GM18507 (cell line): ENCODE measurements around the gene BEAN1.
"Not testable (repeated sequence)": the region's sequence is repeated elsewhere in the genome, so short reads cannot be mapped to it uniquely, and the experiment has no call there.

ENCODE experiments used
- DNase-seq: peaks from one replicate; pipeline ENCODE4 v3.0.0; 2011; ENCODE audit warnings: low read depth; ENCODE audit not compliant: insufficient read length; ENCODE audit errors: extremely low spot score
- FAIRE-seq: peaks from 2 replicates; lab custom pipeline; 2011; peaks lifted over from hg19 to GRCh38; lab: Jason Lieb, UNC

BEAN1 gene

DNA sequence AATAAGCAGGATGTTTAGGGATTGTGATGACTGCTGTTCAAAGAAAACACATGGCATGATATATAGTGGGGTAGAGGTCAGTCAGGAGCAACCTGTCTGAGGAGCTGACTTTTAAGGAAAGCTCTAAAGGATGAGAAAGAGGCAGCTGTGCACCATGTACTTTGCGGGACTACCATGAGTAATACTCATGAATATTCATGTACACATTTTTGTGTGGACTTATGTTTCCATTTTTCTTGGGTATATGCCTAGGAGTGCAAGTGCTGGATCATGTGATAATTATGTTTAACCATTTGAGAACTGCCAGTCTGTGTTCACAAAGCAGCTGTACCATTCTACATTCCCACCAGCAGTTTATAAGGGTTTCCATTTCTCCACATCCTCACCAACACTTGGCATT is 35.8 kb downstream of the BEAN1 start:
- no peak for DNase-seq
- no peak for FAIRE-seq

DNA sequence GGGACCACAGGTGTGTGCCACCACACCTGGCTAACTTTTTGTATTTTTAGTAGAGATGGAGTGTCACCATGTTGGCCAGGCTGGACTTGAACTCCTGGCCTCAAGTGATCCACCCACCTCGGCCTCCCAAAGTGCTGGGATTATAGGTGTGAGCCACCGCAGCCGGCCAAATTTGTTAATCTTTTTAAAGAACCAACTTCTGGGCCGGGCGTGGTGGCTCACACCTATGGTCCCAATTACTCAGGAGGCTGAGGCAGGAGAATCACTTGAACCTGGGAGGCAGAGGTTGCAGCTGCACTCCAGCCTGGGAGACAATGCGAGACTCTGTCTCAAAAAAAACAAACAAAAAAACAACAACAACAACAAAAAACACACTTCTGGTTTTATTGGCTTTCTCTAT is 38.9 kb downstream of the BEAN1 start:
- not testable (repeated sequence) for DNase-seq

DNA sequence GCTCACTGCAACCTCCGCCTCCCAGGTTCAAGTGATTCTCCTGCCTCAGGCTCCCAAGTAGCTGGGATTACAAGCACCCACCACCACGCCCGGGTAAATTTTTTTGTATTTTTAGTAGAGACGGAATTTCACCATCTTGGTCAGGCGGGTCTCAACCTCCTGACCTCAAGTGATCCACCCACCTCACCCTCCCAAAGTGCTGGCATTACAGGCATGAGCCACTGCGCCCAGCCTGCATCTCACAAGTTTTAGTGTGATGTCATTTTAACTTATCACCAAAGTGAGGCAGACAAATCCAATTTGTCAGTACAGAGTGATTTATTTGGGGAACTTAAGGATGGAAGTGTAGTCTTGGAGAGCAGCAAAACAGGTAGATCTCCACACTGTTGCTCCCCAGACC is 39.5 kb downstream of the BEAN1 start:
- FAIRE-seq, result not testable (repeated sequence)

More for the DNA sequence above, 38.9 kb downstream of the BEAN1 start:
- FAIRE-seq, result not testable (repeated sequence)

DNA sequence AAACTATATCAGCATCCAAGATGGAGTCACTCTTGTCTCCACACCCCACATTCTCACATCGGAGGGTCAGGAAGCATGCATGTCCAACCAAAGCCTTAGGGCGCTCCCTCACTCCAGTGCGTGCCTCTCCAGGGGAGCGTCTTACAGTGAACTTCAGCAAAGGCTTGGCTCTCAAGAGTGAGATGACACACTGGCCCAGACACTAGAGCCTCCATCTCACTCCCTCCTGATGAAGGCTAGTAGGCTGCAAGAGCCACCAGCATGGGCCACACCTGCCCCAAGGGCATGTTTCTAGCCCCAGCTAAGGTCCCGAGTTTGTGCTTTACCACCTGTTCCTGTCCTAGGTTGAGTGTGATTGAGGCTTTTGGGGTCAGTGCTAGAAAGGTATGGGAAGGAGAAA is 40.5 kb downstream of the BEAN1 start:
- DNase-seq (no peak), FAIRE-seq (no peak)

More for the DNA sequence above, 39.5 kb downstream of the BEAN1 start:
- DNase-seq, result not testable (repeated sequence)

DNA sequence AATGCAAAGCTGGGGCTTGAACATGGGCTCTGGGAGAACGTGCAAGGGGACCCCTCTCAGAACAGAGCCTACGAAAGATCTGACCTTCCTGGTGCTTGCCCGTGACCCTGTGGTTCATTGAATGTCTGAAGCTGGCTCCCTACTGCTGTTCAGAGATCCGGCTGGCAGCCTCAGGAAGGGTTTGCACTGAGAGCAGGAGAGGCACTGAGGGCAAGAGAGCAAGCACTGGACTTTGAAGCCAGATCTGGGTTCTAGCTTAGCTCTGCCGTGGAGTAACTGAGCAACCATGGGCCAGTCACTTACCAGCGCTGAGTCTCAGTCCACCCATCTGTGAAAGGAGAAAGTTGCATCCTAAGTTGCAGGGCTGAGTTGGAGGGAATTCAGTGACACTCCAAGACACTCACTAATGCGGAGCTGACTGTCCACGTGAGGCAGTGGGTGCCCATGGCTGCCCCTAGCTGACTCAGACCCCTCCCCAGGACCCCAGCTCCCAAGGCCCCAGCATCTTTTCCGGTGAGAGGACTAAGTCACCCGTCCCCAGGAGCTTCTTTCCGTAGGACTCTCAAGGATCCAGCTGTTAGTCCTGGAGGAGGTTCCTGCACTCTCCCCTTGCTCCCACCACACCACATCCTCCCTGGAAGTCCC is 41.3 kb downstream of the BEAN1 start:
- FAIRE-seq, result no peak

DNA sequence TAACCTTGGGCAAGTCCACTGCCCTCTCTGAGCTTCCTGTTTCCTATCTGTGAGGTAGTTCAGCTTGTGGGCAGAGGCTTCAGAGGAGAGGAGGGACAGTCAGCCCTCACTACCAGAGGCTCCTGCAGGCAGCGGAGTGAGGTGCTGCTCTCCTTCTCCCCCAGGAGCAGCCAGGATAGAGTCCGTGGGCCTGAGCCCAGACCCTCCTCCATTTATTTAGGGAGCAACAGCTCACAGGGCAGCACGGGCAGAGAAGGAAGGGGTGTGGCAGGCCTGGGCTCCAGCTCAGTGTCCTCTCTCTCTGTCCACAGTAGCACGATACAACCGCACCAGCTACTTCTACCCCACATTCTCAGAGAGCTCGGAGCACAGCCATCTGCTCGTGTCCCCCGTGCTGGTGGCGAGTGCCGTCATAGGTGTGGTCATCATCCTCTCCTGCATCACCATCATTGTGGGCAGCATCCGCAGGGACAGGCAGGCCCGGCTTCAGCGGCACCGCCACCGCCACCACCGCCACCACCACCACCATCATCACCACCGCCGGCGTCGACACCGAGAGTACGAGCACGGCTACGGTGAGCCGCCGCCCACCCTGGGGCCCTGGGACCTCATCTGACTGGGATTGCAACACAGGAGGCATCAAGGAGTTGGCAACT is 42.3 kb downstream of the BEAN1 start:
- FAIRE-seq, result no peak
- DNase-seq, result no peak

More for the DNA sequence above, 41.3 kb downstream of the BEAN1 start:
- DNase-seq, result no peak

DNA sequence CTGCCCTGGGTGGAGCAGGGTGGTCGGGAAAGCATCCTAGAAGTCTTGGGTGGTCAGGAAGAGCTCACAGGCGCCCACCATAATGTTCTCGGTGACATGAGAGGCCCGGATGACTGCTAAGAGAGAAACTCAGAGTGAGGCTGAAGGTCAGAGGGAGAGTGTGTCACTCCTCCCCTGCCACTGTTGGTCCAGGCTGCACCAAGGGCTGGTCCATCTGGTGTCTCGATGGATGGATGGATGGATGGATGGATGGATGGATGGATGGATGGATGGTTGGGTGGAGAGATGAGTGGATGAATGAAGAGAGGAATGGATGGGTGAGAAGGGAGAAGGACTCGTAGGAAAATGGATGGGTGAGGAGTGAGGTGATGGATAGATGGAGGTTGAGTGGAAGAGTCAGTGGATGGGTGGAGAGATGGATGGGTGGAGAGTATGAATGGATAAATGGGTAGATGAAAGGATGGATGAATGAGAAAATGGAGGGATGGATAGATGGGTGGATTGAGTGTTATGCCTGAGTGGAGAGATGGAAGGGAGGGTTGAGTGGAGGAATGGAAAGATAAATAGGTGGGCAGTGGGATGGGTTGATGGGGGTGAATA is 43.0 kb downstream of the BEAN1 start:
- DNase-seq (no peak), FAIRE-seq (no peak)

DNA sequence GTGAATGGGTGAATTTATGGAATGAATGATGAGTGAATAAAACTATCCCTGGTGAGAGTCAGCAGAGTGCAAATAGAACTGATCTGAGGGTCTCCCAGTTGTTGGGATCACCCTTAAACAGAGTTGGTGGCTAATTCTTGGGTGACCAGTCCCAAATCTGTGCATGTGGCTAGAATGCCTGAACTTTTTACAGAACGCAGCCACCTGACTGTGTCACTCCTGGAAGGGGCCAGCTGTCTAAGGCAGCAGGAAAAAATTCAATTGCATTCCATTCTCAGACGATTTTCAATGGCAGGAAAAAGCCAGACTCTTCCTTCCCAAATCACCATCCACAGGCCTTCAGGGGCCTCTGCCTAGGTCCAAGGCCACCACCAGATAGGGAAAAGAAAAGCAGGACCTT is 43.5 kb downstream of the BEAN1 start:
- FAIRE-seq, result no peak
- no peak for DNase-seq

DNA sequence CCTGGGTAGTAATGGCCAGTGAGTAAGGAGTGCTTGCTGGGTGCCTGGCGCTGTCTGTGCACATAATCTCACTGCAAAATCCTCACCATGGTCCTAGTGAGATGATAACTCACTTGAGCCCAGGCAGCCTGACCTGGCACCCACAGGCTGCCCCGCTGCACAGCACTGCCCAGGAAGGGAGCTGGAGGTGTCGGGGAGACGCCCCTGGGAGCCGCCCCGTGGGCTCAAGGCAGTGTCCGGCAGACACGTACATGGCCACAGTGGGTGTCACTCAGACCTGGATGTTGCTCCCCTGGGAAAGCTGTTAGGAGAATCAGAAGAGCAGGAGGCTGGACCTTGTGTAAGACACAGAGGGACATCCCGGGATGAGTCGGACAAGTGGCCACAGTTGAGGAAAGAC is 44.2 kb downstream of the BEAN1 start:
- DNase-seq, result no peak
- no peak for FAIRE-seq

DNA sequence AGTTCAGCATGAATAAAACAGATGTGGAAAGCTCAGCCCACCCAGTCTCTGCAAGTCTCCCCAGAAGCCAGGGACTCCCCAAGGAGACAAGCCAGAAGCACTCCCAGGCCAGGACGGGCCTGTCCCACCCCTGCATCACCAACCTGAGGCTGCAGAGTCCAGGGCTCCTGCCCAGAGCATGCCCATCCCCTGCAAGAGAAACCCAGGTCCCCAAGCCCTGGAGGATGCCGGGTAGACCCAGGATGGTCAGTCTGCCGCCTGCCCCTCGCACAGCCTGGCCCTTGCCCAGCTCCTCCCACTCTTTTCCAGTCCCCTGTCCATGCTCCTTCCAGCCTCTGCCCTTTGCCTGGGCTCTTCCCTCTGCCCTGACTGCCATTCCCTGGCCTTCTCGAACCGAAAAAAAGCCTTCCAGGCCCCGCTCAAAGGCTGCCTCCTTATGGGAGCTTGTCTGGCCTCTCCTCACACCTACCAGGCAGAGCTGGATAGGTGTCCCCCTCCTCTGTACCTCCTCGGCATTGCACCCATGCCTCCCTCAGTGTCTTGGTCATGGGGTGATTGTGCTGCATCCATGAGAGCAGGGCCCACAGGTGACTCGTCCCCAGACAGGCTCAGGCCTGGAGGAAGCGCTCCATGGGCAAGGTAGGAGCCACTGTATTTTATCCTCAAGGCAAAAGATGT is 44.8 kb downstream of the BEAN1 start:
- FAIRE-seq, result no peak

DNA sequence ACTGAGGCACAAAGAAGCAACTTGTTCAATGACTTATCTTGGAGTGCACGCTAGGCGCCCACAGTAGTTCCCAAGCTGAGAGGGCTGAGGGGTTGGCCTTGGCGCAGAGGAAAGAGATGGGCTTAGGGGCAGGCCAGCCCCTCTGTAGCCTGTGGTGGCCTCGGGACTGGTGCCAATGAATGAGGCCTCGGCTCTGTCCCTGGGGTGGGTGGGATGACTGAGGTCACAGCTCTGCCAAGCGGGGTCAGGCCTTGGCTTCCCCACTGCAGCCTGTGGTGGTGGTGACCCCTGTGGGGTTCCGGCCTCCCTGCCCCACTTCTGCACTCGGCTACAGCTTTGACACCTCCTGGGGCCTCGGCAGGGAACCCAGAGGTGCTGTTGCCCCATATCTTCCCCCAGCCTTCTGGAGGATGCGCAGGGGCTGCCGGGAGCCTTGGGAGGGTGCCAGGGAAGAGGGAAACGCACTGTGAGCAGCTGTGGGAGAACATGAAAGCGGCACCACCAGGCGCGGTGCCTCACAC is 46.0 kb downstream of the BEAN1 start:
- FAIRE-seq (no peak), DNase-seq (no peak)

More for the DNA sequence above, 44.8 kb downstream of the BEAN1 start:
- DNase-seq, result no peak

DNA sequence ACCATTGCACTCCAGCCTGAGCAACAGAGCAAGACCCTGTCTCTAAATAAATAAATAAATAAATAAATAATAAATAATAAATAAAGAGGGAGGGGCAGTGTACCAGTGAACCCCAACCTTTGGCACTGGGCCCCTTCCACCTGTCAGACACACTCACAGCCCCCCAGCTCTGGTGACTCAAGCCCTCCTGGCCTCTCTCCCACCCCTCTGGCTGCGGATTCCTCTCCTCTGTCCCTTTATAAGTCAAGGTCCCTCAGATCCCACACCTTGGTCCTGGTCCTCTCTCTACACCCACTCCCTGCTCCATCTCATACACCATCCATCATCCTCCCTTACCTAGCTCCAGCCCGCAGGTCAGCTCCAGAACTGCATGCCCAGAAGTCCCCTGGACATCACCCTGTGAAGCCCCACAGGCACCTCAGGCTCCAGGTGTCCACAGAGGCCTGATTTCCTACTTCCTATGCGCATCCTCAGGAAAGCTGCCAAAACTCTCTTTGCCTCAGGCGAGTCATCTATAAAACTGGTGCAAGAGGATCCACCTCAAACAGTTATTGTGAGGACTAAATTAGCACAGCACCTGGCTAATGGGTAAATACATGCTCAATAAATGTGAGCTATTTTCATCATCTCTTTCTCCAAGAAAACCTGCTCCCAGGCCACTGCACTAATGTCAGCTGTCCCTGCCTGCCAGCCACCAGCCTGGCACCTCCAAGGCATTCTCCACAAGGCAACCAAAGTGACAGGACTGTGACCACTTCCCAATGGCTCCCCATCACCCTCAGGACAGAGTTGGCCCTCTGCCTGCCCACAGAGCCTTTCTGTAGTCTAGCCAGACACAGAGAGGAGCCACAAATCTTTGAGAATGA is 46.8 kb downstream of the BEAN1 start:
- FAIRE-seq (no peak), DNase-seq (no peak)

DNA sequence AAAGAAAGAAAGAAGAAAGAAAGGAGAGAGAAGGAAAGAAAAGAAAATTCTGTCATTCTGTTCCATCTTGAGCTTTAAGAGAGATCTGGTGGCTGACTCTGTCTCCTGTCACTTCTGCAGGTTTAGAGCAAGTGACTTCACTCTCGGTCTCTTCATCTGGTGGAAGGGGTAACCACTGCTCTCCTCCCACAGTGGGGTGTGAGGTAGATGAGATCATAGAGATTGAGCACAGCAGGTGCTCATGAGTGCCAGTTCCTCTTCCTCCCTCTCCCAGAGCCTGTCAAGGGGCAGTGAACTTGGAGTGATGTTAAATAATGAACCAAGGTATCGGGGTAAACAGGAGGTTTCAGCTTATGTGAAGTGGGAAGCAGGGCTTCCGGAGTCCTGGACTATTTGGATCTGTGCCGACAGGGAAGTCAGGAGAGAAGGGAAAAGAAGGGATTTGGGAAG is 47.7 kb downstream of the BEAN1 start:
- FAIRE-seq (peak; percentile 72), DNase-seq (peak; percentile 23)

DNA sequence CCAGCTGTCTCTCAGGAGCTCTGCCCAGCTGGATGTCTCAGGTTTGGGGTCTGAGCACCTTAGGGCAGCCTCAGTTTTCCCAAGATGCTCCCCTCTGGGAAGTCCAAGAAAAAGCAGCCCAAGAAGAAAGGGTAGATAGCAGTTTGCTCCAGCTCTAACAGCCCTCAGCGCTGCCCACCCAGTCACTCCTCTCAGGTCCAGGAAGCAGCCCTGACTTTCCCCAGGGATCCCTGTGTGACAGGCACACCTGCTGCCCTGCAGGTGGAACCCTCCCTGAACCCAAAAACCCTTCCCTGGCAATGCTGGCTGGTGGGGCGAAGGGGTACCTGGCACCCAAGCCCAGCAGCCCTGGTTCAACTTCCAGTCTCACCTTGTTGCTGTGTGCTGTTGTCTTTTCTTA is 48.1 kb downstream of the BEAN1 start:
- no peak for FAIRE-seq
- no peak for DNase-seq

DNA sequence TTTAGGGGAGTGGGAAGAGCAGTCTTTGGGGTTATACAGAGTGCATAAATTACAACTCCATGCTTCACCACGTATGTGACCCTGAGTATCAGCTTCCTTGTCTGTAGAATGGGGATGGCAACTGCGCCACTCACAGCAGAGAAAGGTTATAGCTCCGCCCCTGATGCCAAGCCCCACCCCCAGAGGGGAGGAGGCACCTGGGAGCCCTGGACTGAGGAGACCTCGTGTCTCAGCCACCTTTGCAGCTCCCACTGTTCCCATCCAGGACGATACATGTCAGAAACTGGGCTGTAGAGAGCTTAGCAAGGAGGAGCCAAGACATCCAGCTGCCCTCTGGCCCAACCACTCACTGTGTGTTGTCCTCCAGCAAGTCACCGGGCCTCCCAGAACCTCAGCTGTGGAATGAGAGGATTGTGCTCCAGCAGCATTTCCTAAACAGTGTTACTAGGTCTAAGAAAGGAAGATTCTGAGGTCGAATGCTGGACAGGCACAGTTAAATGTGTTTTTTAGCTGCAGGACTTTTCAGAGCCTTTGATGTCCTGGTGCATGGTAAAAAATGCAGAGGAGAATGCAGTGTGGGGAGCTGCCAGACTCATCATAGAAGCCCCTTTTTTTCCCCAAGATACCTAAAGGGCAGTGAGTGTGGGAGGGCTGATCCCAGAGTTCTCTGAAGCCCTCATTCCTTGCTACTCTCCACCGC is 49.4 kb downstream of the BEAN1 start:
- FAIRE-seq, result no peak
- no peak for DNase-seq

DNA sequence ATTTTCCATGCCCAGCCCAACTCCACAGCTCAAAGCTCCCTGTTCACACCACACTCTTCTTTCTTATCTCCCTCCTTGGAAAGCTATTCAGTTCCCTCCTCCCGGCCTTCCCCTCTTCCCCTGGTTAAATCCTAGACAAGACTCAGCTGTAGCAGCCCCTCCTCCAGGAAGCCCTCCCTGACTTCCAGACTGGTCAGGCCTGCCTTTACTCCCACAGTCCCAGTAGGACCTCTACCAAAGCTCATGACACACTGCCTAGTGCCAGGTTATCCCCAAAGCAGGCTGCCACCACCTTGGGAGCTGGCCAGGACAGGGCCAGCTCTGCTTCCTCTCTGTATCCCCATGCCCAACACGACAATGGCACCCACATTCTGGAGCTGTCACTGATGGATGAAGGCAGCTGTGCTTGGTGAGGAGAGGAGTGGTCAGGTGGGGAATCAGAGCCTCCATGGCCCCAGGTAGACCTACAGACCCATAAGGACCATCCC is 50.0 kb downstream of the BEAN1 start:
- no peak for FAIRE-seq
- no peak for DNase-seq

DNA sequence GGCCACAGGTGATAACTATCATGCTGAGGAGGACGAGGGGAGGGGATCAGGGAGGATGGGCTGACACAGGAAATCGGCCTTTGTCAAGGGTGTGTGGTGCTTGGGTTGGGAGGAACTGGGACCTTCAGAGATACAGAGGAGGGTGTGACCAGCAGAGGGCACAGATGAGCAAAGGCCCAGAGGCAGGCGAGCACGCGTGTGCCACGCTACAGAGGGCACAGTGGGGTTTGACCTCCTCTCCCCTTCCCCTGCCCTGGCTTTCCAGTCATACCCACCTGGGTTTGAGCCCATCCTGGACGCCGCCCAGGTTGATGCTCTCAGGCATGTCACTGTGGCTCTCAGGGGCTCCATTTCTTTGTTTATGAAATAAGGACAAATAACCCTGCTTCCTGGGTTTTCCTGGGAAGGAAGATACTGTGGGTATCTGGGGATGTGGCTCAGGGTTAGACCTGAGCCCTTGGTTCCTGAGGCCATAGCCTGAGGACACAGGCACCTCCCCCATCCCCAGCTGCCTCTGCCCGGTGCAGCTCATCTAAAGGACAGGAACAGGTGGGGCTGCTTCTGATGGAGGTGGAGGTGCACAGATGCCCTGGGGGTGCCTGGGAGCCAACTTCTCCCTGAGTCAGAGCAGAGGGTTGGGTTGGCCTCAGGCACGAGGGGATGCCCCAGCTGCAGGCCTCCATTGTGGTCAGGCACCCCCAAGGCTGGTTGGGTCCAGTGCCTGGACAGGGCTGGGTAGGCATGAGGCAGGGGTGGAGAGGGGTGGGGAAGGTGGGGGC is 51.8 kb downstream of the BEAN1 start:
- DNase-seq (peak; percentile 52), FAIRE-seq (peak; percentile 87)
